ENCODE data around the gene CMSS1.

GRCh38 chr3:100053951-100054620 is 236.4 kb downstream of the CMSS1 start:
- TF ChIP-seq CTCF (IDR thresholded peaks at IDR 0.05; ENCODE audit: low read length) (no peak), EZH2 (IDR thresholded peaks at IDR 0.05; ENCODE audit: borderline replicate concordance, low read length) (no peak)

Measured in OCI-LY1 (cell line).